OCI-LY7 (cell line): ENCODE data around the gene SCFD2. TPM values are rescaled to one million over a fixed set of nuclear protein-coding genes. Genes with fewer than 3 reads are reported as not detected.

Source experiments
- BruUV-seq: library from RNA; stranded (reverse); fragments of 400-500 nt; replicated peaks from 2 replicates; lab custom pipeline; 2021; lab: Mats Ljungman, UMichigan
- CTCF ChIA-PET: fragments of 300-600 bp; sonication (Branson Sonifier 250); formaldehyde crosslinking; loops from one replicate; lab custom pipeline; 2022; ENCODE audit warnings: antibody characterized with exemption; ENCODE audit not compliant: unreplicated experiment; lab: Charles Lee
- POLR2A ChIA-PET: fragments of 300-600 bp; sonication (Branson Sonifier 250); formaldehyde crosslinking; loops from one replicate; lab custom pipeline; 2022; ENCODE audit warnings: antibody characterized with exemption; lab: Charles Lee
- DNase-seq: peaks from one replicate; pipeline ENCODE4 v3.0.0-alpha.2; 2015; ENCODE audit warnings: low spot score
- H2AFZ ChIP-seq: fragments of 200-600 bp; sonication (generic), shearing (Covaris generic); 2 replicates; pipeline ENCODE4 v1.6.1; 2014; ENCODE audit warnings: mild to moderate bottlenecking, antibody characterized with exemption, low read length, moderate library complexity
- H3K27ac ChIP-seq: fragments of 200-600 bp; sonication (generic); 2 replicates; pipeline ENCODE4 v1.5.1; 2014; ENCODE audit warnings: mixed run types, low read depth, mild to moderate bottlenecking, moderate library complexity, low read length, inconsistent platforms; ENCODE audit not compliant: poor library complexity, severe bottlenecking
- H3K36me3 ChIP-seq: fragments of 200-600 bp; sonication (generic); 2 replicates; pipeline ENCODE4 v1.6.1; 2014; ENCODE audit warnings: mild to moderate bottlenecking, antibody characterized with exemption, low read length, moderate library complexity, mixed read lengths; ENCODE audit not compliant: insufficient read depth
- H3K4me1 ChIP-seq: fragments of 200-600 bp; sonication (generic); 2 replicates; pipeline ENCODE4 v1.5.1; 2014; ENCODE audit warnings: mild to moderate bottlenecking, low read length; ENCODE audit not compliant: insufficient read depth, poor library complexity, severe bottlenecking
- H3K4me2 ChIP-seq: fragments of 200-600 bp; sonication (generic); 2 replicates; pipeline ENCODE4 v1.6.1; 2014; ENCODE audit warnings: mild to moderate bottlenecking, low read length
- H3K4me3 ChIP-seq: fragments of 200-600 bp; sonication (generic); 2 replicates; pipeline ENCODE4 v1.5.1; 2014; ENCODE audit warnings: mild to moderate bottlenecking, low read depth, low read length; ENCODE audit not compliant: poor library complexity, severe bottlenecking
- H3K79me2 ChIP-seq: fragments of 200-600 bp; sonication (generic); 2 replicates; pipeline ENCODE4 v1.6.1; 2016; ENCODE audit warnings: low read depth, mild to moderate bottlenecking, low read length, moderate library complexity, mixed read lengths; ENCODE audit not compliant: insufficient read depth
- H3K9me2 ChIP-seq: fragments of 200-600 bp; sonication (generic); 2 replicates; pipeline ENCODE4 v1.6.1; 2016; ENCODE audit warnings: mild to moderate bottlenecking, low read length, mixed read lengths; ENCODE audit not compliant: insufficient read depth
- H3K9me3 ChIP-seq: fragments of 200-600 bp; sonication (generic); 2 replicates; pipeline ENCODE4 v1.6.1; 2014; ENCODE audit warnings: mild to moderate bottlenecking, mixed run types, low read length, mixed read lengths
- H4K20me1 ChIP-seq: fragments of 200-600 bp; sonication (generic); 2 replicates; pipeline ENCODE4 v1.6.1; 2014; ENCODE audit warnings: mild to moderate bottlenecking, antibody characterized with exemption, low read length, moderate library complexity, mixed read lengths; ENCODE audit not compliant: insufficient read depth
- CTCF ChIP-seq: fragments of 200-600 bp; sonication (generic); conservative IDR thresholded peaks from 2 replicates; pipeline ENCODE4 v1.5.1; 2014; ENCODE audit warnings: mild to moderate bottlenecking, antibody characterized with exemption, low read length, moderate library complexity, mixed read lengths
- EZH2phosphoT487 ChIP-seq: fragments of 200-600 bp; sonication (generic); IDR thresholded peaks from 2 replicates; pipeline ENCODE4 v1.6.1; 2018; ENCODE audit warnings: low read depth, borderline replicate concordance, mild to moderate bottlenecking, mixed run types, antibody characterized with exemption, low read length, moderate library complexity, mixed read lengths
- intact Hi-C: fragments of 100-400 bp; cut with micrococcal nuclease; formaldehyde crosslinking; loops from one replicate; pipeline ENCODE4 v1.10.0; 2022; ENCODE audit not compliant: unreplicated experiment
- total RNA-seq, 2 experiments: library from RNA; depleted of rRNA in 1 of 2; stranded (reverse); fragments of >200 nt in 1 of 2; shearing (Covaris generic) in 1 of 2; gene quantifications; 2 replicates each; pipeline ENCODE4 v1.2.3, GENCODE V29; 2014 to 2022

Gene SCFD2
- total RNA-seq, 2 experiments from 2014 or later, result 27.2 to 52.0 TPM

- CTCF ChIA-PET, result no interaction called here
- H3K27ac ChIP-seq, result no peak overlapping the region
- TF ChIP-seq EZH2phosphoT487, result no peak
- no peak for TF ChIP-seq CTCF
Observed at GRCh38 chr4:53055716-53056403, 310.0 kb downstream of the SCFD2 start.

GRCh38 chr4:53055274-53055673, 310.6 kb downstream of the SCFD2 start:
- H3K4me1 ChIP-seq, result no peaks in the 10 kb centered on the region
- TF ChIP-seq CTCF (no peak), EZH2phosphoT487 (no peak)
- DNase-seq, result no peak
- no peaks in the 10 kb centered on the region for H4K20me1 ChIP-seq
- no peak overlapping the region for H2AFZ ChIP-seq
- no peaks in the 10 kb centered on the region for H3K79me2 ChIP-seq
- H3K27ac ChIP-seq, result no peak overlapping the region
- H3K9me3 ChIP-seq, result no peaks in the 10 kb centered on the region
- no peaks in the 10 kb centered on the region for H3K36me3 ChIP-seq
- no peaks in the 10 kb centered on the region for H3K9me2 ChIP-seq
- no TSS peak for BruUV-seq
- no peak overlapping the region for H3K4me2 ChIP-seq
- ChIA-PET CTCF (interaction anchor here (0.5 kb wide), 1 partner anchor 762 kb away, joined by 3 read pairs; no protein-coding TSS in a partner anchor), POLR2A (interaction anchor here (0.6 to 1.2 kb wide), 3 partner anchors 31 to 1722 kb away, joined by 3 read pairs; no protein-coding TSS in a partner anchor)
- no peak overlapping the region for H3K4me3 ChIP-seq
- intact Hi-C loops, result no loop called here

More at GRCh38 chr4:53055716-53056403, 310.0 kb downstream of the SCFD2 start:
- no peaks in the 10 kb centered on the region for H3K9me3 ChIP-seq
- no peaks in the 10 kb centered on the region for H4K20me1 ChIP-seq
- no peak overlapping the region for H2AFZ ChIP-seq
- BruUV-seq, result no TSS peak
- intact Hi-C loops, result no loop called here
- no peak overlapping the region for H3K4me3 ChIP-seq
- H3K79me2 ChIP-seq, result no peaks in the 10 kb centered on the region
- no peak overlapping the region for H3K4me2 ChIP-seq
- DNase-seq, result no peak
- POLR2A ChIA-PET, result interaction anchor here (0.6 to 1.2 kb wide), 3 partner anchors 30 to 1722 kb away, joined by 3 read pairs; no protein-coding TSS in a partner anchor
- H3K9me2 ChIP-seq, result no peaks in the 10 kb centered on the region
- no peaks in the 10 kb centered on the region for H3K4me1 ChIP-seq
- H3K36me3 ChIP-seq, result no peaks in the 10 kb centered on the region

- H3K79me2 ChIP-seq, result no peaks in the 10 kb centered on the region
- DNase-seq, result no peak
- CTCF ChIA-PET, result no interaction called here
- H2AFZ ChIP-seq, result no peak overlapping the region
- POLR2A ChIA-PET, result no interaction called here
- H3K9me3 ChIP-seq, result no peaks in the 10 kb centered on the region
- no peak overlapping the region for H3K27ac ChIP-seq
- no peaks in the 10 kb centered on the region for H3K4me1 ChIP-seq
- intact Hi-C loops, result no loop called here
- TF ChIP-seq CTCF (no peak), EZH2phosphoT487 (no peak)
- no peaks in the 10 kb centered on the region for H3K9me2 ChIP-seq
- no peaks in the 10 kb centered on the region for H3K36me3 ChIP-seq
- no peak overlapping the region for H3K4me2 ChIP-seq
- H4K20me1 ChIP-seq, result no peaks in the 10 kb centered on the region
- no TSS peak for BruUV-seq
- H3K4me3 ChIP-seq, result no peak overlapping the region
Observed at GRCh38 chr4:53050361-53050774, 315.5 kb downstream of the SCFD2 start.
